Measurements from ENCODE around the gene RAP1GAP2.

Gene RAP1GAP2

DNA sequence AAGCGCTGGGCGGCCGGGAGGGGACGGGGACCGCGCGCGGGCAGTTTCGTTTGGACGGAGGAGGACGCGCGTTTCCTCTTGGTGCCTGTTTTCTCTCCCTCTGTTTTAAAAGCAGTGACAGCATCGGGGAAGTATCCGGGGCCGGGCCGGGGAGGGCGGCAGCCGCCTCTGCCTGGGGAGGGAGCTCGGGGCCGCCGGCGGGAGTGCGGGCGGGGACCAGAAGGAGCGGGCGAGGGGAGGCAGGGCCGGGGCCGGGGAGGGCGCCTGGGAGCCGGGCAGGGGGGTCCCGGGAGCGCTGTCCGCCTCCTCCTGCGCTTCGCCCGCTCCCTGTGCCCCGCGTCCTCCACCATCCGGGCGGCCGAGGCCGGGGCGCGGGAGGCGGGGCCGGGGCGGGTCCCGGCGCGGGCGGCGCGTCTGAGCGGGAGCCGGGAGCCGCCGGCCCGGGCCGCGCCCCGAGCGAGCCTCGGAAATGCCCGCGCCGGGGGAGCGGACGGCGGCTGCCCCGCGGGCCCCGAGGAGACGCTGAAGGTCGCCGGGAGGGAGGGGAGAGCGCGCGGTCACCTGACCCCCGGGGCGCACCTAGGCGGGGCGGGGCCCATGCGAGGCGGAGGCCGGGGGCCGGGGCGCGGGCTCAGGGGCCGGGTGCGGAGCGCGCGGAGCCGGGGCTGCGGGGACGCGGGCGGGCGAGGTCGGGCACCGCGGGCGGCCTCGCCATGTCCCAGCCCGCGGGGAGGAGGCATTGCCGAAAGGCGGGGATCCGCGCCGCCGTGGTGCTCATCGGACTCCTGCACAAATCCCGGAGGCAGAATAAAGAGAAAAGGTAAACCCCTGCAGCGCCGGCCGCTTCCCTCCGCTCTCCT is 57.3 kb downstream of the RAP1GAP2 start:
- DNase-seq (ENCODE audit: low read depth in 2 of 2), result peak in 1 of 2 donors; percentile 11

DNA sequence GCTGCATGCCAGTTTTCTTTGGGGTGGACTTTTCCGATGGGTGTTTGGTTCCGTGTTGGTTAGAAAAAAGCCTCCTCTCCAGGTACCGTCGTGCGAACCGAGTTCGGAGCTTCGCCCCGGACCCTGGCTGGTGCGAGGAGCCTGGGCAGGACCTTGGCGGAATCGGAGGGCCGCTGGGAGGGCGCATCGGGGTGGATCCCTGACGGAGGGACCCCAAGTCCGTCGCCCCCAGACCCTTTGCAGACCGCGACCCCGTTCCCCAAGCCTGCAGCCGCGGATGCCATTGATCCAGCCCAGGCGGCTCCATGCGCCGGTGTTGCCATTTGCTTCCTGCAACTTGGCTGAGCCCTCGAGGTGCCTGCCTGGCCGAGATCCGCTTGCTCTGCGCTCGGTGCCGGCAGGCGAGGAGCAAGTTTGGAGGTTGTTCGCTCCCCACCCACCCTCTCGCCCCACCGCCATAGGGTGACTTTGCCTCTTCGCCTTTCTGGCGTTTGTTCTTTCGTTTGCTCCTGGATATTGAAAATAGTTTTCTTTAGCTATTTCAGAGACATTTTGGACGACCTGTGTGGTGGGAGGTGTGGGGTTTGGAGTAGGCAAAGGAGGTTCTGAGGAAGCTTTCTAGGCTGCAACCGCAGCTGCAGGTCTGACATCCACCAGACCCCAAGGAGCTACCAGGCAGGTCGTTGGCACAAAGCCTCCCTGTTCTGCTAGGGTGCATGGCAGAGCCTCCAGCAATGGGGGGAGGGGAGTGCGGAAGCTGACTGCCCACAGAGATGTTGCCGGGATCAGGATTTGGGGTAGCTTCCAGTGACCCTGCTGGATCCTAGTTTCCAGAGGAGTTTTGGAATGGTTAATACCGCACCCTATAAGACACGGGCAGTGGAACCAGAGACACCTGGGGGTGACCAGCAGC is 58.2 kb downstream of the RAP1GAP2 start:
- DNase-seq (ENCODE audit: low read depth in 2 of 2), result no peak

- DNase-seq (ENCODE audit: low read depth in 2 of 2), result no peak
These were observed 58.9 kb downstream of the RAP1GAP2 start for GRCh38 chr17:2855063-2855600.

DNA sequence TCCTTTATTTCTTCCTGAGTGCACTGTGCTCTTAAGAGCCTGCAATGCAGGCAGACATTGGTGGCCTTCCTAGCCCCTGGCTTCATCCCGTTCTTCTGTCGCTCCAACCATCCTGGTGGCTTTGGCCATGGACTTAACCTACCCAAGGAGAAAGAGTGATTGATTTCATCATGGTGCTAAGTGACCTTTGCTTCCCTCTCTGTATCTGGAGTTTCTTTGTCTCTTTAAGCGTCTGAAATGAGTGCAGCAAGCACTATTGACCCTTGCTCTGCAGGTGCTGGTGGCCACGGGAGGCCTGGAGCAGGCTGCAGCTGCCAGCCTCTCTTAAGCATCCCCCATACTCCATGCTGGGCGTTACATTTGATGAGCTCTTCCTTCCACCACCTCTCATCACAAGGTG is 60.5 kb downstream of the RAP1GAP2 start:
- no peak for DNase-seq (ENCODE audit: low read depth in 2 of 2)

DNA sequence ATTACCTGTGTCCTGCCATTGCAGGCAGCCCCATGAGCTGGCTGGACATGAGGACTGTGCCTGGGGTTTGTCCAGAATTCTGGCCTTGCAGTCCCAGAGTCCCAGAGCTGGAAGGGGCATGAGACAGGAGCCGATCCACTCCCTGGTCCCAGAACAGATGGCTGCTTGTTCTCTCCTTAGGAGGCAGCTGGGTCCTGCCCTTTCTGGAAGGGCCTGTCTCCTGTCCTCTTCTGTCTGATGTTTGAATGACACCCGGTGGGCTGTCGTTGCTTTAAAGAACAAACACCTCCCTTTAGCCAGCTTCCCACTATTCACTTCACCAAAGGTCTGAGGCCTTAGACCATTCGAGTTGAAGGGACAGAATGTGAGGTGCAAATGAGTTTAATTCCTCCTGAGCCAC is 63.8 kb downstream of the RAP1GAP2 start:
- no peak for DNase-seq (ENCODE audit: low read depth in 2 of 2)

GRCh38 chr17:2860883-2861282 is 64.6 kb downstream of the RAP1GAP2 start:
- DNase-seq (ENCODE audit: low read depth in 2 of 2), result no peak

GRCh38 chr17:2862197-2862596 is 66.0 kb downstream of the RAP1GAP2 start:
- no peak for DNase-seq (ENCODE audit: low read depth in 2 of 2)

DNA sequence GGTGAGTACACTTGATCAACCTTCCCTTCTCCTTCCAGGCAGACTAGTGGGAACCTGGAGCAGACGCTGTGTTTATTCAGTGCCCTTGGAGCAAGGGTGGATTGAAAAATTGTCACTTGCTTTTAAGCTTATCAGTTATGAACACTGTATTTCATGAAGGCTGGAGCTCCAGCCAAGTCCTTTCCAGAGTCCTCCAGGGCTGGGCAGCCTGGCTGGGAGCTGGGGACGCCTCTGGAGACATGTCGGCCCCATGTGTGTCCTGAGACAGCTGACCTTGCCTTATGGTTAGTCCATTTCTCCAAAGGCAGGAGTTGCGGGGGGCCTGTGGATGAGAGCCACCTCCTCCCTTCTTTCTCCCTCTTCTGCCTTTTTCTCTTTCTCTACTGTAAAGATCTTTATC is 67.0 kb downstream of the RAP1GAP2 start:
- DNase-seq (ENCODE audit: low read depth in 2 of 2), result no peak

GRCh38 chr17:2865228-2865627 is 69.0 kb downstream of the RAP1GAP2 start:
- DNase-seq (ENCODE audit: low read depth in 2 of 2), result no peak

- DNase-seq (ENCODE audit: low read depth in 2 of 2), result no peak
These were observed 71.5 kb downstream of the RAP1GAP2 start for GRCh38 chr17:2867441-2868424.

- DNase-seq (ENCODE audit: low read depth in 2 of 2), result no peak
These were observed 73.4 kb downstream of the RAP1GAP2 start for GRCh38 chr17:2869604-2870003.

GRCh38 chr17:2871205-2871604 is 75.0 kb downstream of the RAP1GAP2 start:
- DNase-seq (ENCODE audit: low read depth in 2 of 2), result no peak

DNA sequence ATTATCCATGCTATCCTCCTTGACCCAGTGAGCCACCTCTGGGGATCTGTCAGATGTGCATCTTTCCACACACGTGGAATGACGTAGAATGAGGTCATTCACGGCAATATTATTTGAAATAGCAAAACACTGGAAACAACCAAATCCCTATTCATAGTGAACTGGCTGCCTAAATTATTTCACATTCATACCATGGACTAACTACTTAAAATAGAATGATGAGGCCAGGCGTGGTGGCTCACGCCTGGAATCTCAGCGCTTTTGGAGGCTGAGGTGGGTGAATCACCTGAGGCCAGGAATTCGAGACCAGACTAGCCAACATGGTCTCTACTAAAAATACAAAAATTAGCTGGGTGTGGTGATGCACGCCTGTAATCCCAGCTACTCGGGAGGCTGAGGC is 75.5 kb downstream of the RAP1GAP2 start:
- DNase-seq (ENCODE audit: low read depth in 2 of 2), result no peak

- no peak for DNase-seq (ENCODE audit: low read depth in 2 of 2)
These were observed 76.0 kb downstream of the RAP1GAP2 start for GRCh38 chr17:2872282-2872681.

GRCh38 chr17:2874189-2874686 is 78.0 kb downstream of the RAP1GAP2 start:
- no peak for DNase-seq (ENCODE audit: low read depth in 2 of 2)

DNA sequence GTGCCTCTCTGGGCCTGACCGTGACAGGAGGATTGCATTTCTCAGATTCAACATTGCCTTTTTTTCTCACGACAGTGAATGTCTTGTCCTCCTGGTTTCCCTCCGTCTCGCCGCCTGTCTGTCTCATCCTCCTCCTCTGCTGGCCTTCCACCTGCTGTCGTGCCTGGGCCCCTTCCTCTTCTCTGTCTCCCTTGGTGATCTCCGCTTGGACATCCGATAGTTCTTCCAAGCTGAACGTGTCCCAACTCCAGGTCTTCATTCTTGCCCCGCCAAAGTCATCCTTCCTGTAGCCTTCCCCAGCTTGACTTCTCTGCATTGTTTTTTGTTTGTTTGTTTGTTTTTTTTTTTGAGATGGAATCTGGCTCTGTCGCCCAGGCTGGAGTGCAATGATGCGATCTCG is 79.4 kb downstream of the RAP1GAP2 start:
- no peak for DNase-seq (ENCODE audit: low read depth in 2 of 2)

GRCh38 chr17:2876467-2876866 is 80.2 kb downstream of the RAP1GAP2 start:
- DNase-seq (ENCODE audit: low read depth in 2 of 2), result no peak

- DNase-seq (ENCODE audit: low read depth in 2 of 2), result no peak
These were observed 82.6 kb downstream of the RAP1GAP2 start for GRCh38 chr17:2878751-2879254.

- DNase-seq (ENCODE audit: low read depth in 2 of 2), result no peak
These were observed 83.8 kb downstream of the RAP1GAP2 start for GRCh38 chr17:2880050-2880449.

DNA sequence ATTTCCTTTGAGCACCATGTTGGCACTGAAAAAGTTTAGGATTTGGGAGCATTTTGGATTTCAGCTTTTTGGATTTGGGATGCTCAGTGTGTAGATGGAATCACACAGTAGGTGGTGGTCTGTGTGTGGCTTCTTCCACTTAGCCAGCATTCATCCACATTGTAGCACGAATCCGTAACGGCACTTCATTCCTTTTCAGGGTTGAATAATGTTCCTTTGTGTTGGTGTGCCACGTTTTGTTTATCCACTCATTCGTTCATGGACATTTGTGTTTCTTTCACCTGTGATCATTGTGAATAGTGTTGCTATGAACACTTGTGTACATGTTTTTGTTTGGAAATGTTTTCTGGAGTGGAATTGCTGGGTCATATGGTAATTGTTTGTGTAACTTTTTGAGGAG is 85.1 kb downstream of the RAP1GAP2 start:
- no peak for DNase-seq (ENCODE audit: low read depth in 2 of 2)

Measured in stimulated activated CD8-positive, alpha-beta memory T cell treated with anti-CD3 and anti-CD28 coated beads, Interleukin-2, amount 100 ng/mL, for 48 hours (primary cell).